Measurements from ENCODE around the gene TMEM82.
"Not testable (repeated sequence)": the region's sequence is repeated elsewhere in the genome, so short reads cannot be mapped to it uniquely, and the experiment has no call there.

Gene TMEM82

GRCh38 chr1:15742339-15742801 is at the start of gene TMEM82:
TSS of gene TMEM82 (plus strand) at chr1:15742499. CDS start at chr1:15742560, 61 bp downstream.
- TF ChIP-seq CTCF (IDR thresholded peaks at IDR 0.05; ENCODE audit: low read depth, low read length): no peak
- no peak for DNase-seq (ENCODE audit: extremely low read depth, low read depth)

GRCh38 chr1:15693371-15693770 is 48.9 kb upstream of the TMEM82 start:
- no peak for DNase-seq (ENCODE audit: extremely low read depth, low read depth)
- no peak for TF ChIP-seq CTCF (IDR thresholded peaks at IDR 0.05; ENCODE audit: low read depth, low read length)

- TF ChIP-seq CTCF (IDR thresholded peaks at IDR 0.05; ENCODE audit: low read depth, low read length): no peak
- DNase-seq (ENCODE audit: extremely low read depth, low read depth): no peak
Measured at GRCh38 chr1:15696956-15697521, 45.3 kb upstream of the TMEM82 start.

GRCh38 chr1:15698201-15698600 is 44.1 kb upstream of the TMEM82 start:
- DNase-seq (ENCODE audit: extremely low read depth, low read depth): no peak
- no peak for TF ChIP-seq CTCF (IDR thresholded peaks at IDR 0.05; ENCODE audit: low read depth, low read length)

- DNase-seq (ENCODE audit: extremely low read depth, low read depth): not testable (repeated sequence)
Measured at GRCh38 chr1:15699321-15699720, 43.0 kb upstream of the TMEM82 start.

- TF ChIP-seq CTCF (IDR thresholded peaks at IDR 0.05; ENCODE audit: low read depth, low read length): no peak
- no peak for DNase-seq (ENCODE audit: extremely low read depth, low read depth)
Measured at GRCh38 chr1:15700508-15700907, 41.8 kb upstream of the TMEM82 start.

- TF ChIP-seq CTCF (IDR thresholded peaks at IDR 0.05; ENCODE audit: low read depth, low read length): no peak
- no peak for DNase-seq (ENCODE audit: extremely low read depth, low read depth)
Measured at GRCh38 chr1:15701784-15702183, 40.5 kb upstream of the TMEM82 start.

All from AG09319 (cell line).